ENCODE data around the gene CBLL2. TPM values are rescaled to one million over a fixed set of nuclear protein-coding genes. Genes with fewer than 3 reads are reported as not detected.
"Not testable (repeated sequence)": the region's sequence is repeated elsewhere in the genome, so short reads cannot be mapped to it uniquely, and the experiment has no call there.

The CBLL2 gene, protein sequence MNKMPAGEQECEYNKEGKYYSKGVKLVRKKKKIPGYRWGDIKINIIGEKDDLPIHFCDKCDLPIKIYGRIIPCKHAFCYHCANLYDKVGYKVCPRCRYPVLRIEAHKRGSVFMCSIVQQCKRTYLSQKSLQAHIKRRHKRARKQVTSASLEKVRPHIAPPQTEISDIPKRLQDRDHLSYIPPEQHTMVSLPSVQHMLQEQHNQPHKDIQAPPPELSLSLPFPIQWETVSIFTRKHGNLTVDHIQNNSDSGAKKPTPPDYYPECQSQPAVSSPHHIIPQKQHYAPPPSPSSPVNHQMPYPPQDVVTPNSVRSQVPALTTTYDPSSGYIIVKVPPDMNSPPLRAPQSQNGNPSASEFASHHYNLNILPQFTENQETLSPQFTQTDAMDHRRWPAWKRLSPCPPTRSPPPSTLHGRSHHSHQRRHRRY
- not detected for total RNA-seq
- polyA plus RNA-seq: not detected
- 0 to 0.08 (median 0) reads per million in 6 experiments for total RNA-seq

DNA sequence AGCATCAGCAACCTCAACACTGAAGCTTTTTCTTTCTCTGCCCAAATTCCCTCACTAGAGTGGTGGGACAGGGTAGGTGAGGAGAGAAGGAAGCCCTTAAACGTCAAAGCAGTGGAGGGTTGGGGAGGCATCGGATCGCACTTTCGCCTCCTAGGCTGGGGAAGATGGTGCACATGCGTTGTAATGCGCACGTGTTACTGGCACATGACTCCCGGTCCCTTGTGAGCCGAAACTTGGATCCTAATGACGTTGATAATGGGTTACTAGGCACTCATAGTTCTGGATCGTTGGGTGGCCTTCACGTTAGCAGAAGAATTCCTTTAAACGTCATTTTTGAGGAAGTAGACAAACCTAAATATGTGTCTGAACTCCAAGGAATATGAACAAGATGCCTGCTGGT is at the start of gene CBLL2:
Gene CBLL2 (plus strand): TSS at position 301 of the 400 bp plus-strand sequence. CDS start 79 bp downstream, at position 380.
- Mint-ChIP-seq H3K4me3 (no peak within 1 kb of the TSS), H3K27me3 (peaks cover 0 to 2% (median 0%) of the 10 kb centered on the region in 5 donors), H3K9me3 (peaks cover 0 to 14% (median 2%) of the 10 kb centered on the region in 9 donors), H3K4me1 (no peaks in the 10 kb centered on the region), H3K27ac (no peak within 1 kb of the TSS), H3K36me3 (no peaks in the 10 kb centered on the region)
- DNase-seq: no peak
- POLR2A ChIA-PET: no interaction called here
- ATAC-seq: no peak

DNA sequence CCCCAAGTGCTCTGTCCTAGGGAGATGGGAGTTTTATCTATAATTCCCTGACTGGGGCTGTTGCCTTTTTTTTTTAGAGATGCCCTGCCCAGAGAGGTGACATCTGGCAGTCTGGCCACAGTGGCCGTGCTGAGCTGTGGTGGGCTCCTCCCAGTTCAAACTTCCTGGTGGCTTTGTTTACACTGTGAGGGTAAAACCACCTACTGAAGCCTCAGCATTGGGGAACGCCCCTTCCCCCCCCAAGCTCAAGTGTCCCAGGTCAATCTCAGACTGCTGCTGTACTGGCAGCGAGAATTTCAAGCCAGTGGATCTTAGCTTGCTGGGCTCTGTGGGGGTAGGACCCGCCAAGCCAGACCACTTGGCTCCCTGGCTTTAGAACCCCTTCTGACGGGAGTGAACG is 38.3 kb upstream of the CBLL2 start:
- POLR2A ChIA-PET: no interaction called here
- no peak for ATAC-seq
- Mint-ChIP-seq H3K9me3 (peaks cover 0 to 5% (median 0%) of the 10 kb centered on the region in 9 donors), H3K4me3 (no peak overlapping the region), H3K27ac (no peak overlapping the region), H3K4me1 (no peaks in the 10 kb centered on the region), H3K27me3 (peaks cover 1 to 19% (median 5%) of the 10 kb centered on the region in 5 donors), H3K36me3 (no peaks in the 10 kb centered on the region)
- DNase-seq: no peak

DNA sequence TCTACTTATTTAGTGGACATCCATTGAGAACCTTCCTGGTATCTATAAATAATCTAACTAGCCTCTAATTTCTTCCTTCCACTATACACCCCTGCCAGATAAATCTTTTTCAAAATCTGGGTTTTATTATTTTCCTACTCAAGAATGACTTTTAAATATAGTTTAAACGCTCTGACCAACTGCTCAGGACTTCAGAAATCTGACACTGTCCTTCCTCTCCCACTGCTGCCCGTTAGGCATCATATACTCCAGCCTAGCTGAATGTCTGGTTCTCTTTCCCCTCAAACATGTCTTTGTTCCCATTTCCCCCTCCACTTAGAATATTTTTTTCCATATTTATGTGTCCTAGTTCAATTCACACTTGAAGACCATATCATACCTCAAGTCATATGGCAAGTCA is 35.2 kb upstream of the CBLL2 start:
- Mint-ChIP-seq H3K9me3 (peaks cover 0 to 10% (median 0%) of the 10 kb centered on the region in 9 donors), H3K27me3 (peaks cover 1 to 22% (median 6%) of the 10 kb centered on the region in 5 donors), H3K27ac (no peak overlapping the region), H3K4me1 (no peaks in the 10 kb centered on the region), H3K4me3 (no peak overlapping the region), H3K36me3 (no peaks in the 10 kb centered on the region)
- DNase-seq: no peak
- POLR2A ChIA-PET: no interaction called here
- ATAC-seq: no peak

DNA sequence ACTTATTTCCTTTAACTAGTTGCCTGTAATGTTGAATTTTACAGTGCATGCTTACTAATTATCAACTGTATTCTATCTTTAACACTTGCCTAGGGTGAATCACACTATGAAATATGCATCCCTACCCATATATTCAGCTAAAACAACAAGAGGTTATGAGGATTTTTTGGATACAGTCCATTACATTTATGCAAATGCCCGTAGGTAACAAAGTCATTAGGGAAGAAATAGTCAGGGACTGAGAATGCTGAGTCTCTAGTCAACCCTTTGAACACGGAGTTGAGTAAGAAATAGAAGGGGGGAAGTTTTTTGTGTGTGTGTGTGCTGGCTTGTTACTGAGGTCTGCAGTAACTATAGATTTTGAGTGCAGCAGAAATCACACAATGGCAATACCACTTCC is 26.1 kb upstream of the CBLL2 start:
- H3K4me3 Mint-ChIP-seq: no peak overlapping the region
- no peak for ATAC-seq
- peaks cover 0 to 10% (median 0%) of the 10 kb centered on the region in 9 donors for H3K9me3 Mint-ChIP-seq
- H3K36me3 Mint-ChIP-seq: no peaks in the 10 kb centered on the region
- no peak overlapping the region for H3K27ac Mint-ChIP-seq
- no peaks in the 10 kb centered on the region for H3K27me3 Mint-ChIP-seq
- DNase-seq: no peak
- H3K4me1 Mint-ChIP-seq: no peaks in the 10 kb centered on the region
- POLR2A ChIA-PET: no interaction called here

DNA sequence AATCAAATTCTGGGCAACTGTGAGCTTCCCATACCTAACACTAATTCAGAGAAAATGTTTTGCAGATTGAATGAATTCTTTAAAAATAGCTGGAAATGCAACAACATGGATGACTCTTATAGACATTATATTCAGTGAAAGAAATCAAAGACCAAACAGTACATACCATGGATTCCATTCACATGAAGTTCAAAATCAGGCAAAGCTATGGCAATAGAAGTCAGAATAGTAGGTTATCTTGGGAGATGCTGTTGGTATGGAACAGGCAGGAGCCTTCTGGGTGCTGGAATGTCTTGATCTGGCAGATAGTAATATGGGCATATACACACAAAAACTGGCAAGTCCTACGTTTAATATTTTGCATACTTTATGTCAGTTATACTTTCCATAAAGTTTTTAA is 25.5 kb upstream of the CBLL2 start:
- no peaks in the 10 kb centered on the region for H3K4me1 Mint-ChIP-seq
- POLR2A ChIA-PET: no interaction called here
- no peaks in the 10 kb centered on the region for H3K27me3 Mint-ChIP-seq
- ATAC-seq (no peak), DNase-seq (no peak)
- H3K4me3 Mint-ChIP-seq: no peak overlapping the region
- H3K36me3 Mint-ChIP-seq: no peaks in the 10 kb centered on the region
- H3K9me3 Mint-ChIP-seq: peaks cover 0 to 10% (median 0%) of the 10 kb centered on the region in 9 donors
- no peak overlapping the region for H3K27ac Mint-ChIP-seq

DNA sequence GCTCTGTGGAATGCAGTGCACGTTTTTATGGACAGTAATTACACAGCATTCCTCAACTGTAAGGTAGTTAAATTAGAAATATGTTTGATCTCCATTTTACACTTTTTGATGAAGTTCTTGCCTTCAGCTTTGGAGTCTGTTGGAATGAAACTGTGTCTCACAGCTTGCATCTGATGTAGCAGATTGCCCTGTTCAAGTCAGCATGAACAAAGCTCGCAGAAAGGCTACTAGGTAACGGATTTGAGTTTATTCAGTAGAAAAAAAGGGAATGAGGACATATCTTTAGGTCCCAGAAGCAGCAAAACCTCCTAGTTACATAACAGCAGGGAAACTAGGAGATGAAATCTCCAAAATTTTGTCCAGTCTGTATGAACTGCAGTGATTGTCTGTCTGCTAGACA is 24.3 kb upstream of the CBLL2 start:
- Mint-ChIP-seq H3K27ac (no peak overlapping the region), H3K4me3 (no peak overlapping the region), H3K4me1 (no peaks in the 10 kb centered on the region), H3K27me3 (no peaks in the 10 kb centered on the region), H3K36me3 (no peaks in the 10 kb centered on the region), H3K9me3 (peaks cover 0 to 6% (median 0%) of the 10 kb centered on the region in 9 donors)
- ATAC-seq (no peak), DNase-seq (no peak)
- POLR2A ChIA-PET: no interaction called here

DNA sequence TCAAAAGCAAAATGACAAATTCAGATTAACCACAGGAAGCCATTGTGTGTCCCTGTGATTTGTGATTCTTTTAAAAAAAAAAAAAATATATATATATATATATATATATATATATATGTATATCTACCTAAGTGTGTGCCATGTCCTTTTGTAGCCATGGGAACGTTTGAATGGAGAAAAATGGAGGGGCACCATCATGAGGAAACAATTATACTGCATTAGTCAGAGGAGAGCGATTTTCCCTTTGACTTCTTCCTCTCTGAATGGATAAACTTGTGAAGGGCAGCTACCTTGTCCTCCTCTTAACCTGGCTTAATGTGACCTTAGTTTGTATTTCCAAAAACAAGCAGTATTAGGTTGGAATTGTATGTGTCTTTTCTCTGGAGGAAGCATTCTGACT is 23.3 kb upstream of the CBLL2 start:
- Mint-ChIP-seq H3K36me3 (no peaks in the 10 kb centered on the region), H3K4me1 (no peaks in the 10 kb centered on the region), H3K27me3 (no peaks in the 10 kb centered on the region), H3K9me3 (peaks cover 0 to 2% (median 0%) of the 10 kb centered on the region in 9 donors), H3K4me3 (no peak overlapping the region), H3K27ac (no peak overlapping the region)
- POLR2A ChIA-PET: no interaction called here
- DNase-seq (no peak), ATAC-seq (no peak)

DNA sequence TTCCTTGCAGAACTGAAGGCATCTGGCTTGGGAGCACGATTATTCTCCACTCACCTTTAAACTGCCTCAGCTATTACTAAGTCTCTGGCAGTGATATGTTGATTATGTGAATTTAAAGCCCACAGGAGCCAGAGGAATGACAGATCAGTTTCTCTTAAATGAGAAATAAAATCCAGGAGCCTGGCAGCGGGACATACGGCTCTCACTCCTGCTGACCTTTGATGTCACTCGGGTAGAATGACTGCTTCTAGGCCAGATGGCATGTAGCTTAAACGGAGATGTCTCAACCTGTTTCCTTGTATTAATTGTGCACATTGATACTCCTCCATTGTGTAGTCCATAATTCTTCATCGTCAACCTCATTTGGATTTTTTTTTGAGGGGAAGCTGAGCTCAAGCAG is 4.0 kb upstream of the CBLL2 start:
- DNase-seq (no peak), ATAC-seq (no peak)
- H3K27ac Mint-ChIP-seq: no peak overlapping the region
- no peaks in the 10 kb centered on the region for H3K36me3 Mint-ChIP-seq
- peaks cover 0 to 11% (median 2%) of the 10 kb centered on the region in 9 donors for H3K9me3 Mint-ChIP-seq
- H3K4me3 Mint-ChIP-seq: no peak overlapping the region
- POLR2A ChIA-PET: no interaction called here
- H3K27me3 Mint-ChIP-seq: peaks cover 0 to 2% (median 0%) of the 10 kb centered on the region in 5 donors
- H3K4me1 Mint-ChIP-seq: no peaks in the 10 kb centered on the region

DNA sequence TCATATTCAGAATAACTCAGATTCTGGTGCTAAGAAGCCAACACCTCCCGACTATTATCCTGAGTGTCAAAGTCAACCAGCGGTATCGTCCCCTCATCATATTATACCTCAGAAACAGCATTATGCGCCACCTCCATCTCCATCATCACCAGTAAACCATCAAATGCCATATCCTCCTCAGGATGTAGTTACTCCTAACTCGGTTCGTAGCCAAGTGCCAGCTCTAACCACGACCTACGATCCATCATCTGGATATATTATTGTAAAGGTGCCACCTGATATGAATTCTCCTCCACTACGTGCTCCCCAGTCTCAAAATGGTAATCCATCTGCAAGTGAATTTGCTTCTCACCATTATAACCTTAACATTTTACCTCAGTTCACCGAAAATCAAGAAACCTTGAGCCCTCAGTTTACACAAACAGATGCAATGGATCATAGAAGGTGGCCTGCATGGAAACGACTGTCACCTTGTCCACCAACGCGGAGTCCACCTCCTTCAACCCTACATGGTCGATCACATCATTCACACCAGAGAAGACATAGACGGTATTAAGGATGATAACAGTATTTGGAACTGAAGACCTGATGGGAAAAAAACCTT is 1.1 kb downstream of the CBLL2 start:
- Mint-ChIP-seq H3K36me3 (no peaks in the 10 kb centered on the region), H3K27ac (no peak overlapping the region), H3K4me3 (no peak overlapping the region), H3K9me3 (peaks cover 0 to 14% (median 2%) of the 10 kb centered on the region in 9 donors), H3K4me1 (no peaks in the 10 kb centered on the region), H3K27me3 (peaks cover 0 to 2% (median 0%) of the 10 kb centered on the region in 5 donors)
- POLR2A ChIA-PET: no interaction called here
- ATAC-seq: no peak
- no peak for DNase-seq

DNA sequence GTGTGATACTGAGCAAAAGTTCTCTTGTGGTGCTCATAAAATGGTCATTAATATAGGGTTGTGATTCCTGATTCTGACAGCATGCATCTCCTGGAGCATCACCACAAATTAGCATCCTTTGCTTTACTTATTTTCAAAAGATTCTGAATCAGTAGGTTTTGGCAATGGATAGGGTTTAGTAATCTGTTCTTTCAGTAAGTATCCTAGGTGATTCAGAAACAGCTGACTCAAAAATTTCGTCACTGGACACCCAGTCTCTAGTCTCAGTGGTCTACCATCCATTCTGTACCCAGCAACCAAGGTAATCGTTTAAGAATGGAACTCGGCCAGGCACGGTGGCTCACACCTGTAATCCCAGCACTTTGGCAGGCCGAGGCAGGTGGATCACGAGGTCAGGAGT is 4.1 kb downstream of the CBLL2 start:
- Mint-ChIP-seq H3K36me3 (no peaks in the 10 kb centered on the region), H3K4me1 (no peaks in the 10 kb centered on the region), H3K27ac (no peak overlapping the region), H3K4me3 (no peak overlapping the region), H3K9me3 (peaks cover 0 to 7% (median 0%) of the 10 kb centered on the region in 9 donors), H3K27me3 (peaks cover 0 to 3% (median 0%) of the 10 kb centered on the region in 5 donors)
- DNase-seq (no peak), ATAC-seq (no peak)
- POLR2A ChIA-PET: no interaction called here

DNA sequence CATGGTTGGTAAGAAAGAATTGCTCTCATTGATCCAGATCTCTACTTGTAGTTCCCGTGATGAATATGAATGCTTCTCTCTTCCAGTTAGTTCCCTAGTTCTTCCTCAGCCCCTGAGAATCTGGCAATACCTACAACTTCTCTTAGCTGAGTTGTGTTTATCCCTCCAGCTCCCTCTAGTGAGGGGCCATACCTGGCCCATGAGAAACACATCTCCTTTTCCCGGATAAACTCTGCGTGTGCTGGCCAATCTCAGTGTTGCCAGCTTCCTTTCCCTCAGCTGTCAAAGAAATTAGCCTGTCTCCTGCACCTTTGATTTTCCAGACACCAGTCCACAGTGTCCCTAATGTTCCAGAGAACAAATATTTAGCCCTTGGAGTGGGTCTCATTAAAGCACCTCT is 5.7 kb downstream of the CBLL2 start:
- Mint-ChIP-seq H3K27ac (no peak overlapping the region), H3K36me3 (no peaks in the 10 kb centered on the region), H3K4me3 (no peak overlapping the region), H3K27me3 (peaks cover 0 to 11% (median 2%) of the 10 kb centered on the region in 5 donors), H3K9me3 (peaks cover 0 to 8% (median 0%) of the 10 kb centered on the region in 9 donors), H3K4me1 (no peaks in the 10 kb centered on the region)
- POLR2A ChIA-PET: no interaction called here
- no peak for ATAC-seq
- DNase-seq: no peak

DNA sequence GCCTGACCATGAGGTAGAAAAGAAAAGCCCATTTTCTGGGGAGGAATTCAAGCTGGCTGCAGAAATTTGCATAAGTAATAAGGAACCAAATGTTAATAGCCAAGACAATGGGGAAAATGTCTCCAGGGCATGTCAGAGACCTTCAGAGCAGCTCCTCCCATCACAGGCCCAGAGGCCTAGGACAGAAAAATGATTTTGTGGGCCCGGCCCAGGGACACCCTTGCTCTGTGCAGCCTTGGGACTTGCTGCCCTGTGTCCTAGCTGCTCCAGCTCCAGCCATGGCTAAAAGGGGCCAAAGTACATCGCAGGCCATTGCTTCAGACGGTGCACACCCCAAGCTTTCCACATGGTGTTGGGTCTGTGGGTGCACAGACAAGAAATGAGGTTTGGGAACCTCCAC is 16.5 kb downstream of the CBLL2 start:
- ATAC-seq, H3K27ac Mint-ChIP-seq, DNase-seq, H3K4me1 Mint-ChIP-seq, H3K4me3 Mint-ChIP-seq, H3K36me3 Mint-ChIP-seq, H3K9me3 Mint-ChIP-seq, POLR2A ChIA-PET: not testable (repeated sequence)
- H3K27me3 Mint-ChIP-seq: peaks cover 0 to 22% (median 3%) of the 10 kb centered on the region in 5 donors

DNA sequence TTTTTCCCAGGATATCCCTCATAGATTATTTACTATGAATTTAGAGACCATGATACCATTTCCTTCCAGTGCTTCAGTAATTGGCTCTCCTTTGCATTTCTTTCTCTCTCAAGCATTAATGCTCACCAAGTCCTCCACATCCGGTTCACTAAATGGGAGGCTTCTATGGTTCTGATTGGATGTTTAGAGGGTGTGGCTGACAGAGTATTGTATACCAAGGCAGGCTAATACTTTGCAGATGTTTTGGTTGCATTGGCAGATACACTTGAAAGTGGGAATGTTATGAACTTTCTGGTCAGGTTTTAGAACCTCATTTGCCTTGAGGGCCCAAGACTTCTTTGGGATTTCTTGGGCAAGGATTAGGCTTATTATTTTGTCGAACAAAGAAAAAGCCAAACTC is 24.2 kb downstream of the CBLL2 start:
- H3K27me3 Mint-ChIP-seq: peaks cover 0 to 10% (median 2%) of the 10 kb centered on the region in 5 donors
- H3K36me3 Mint-ChIP-seq: no peaks in the 10 kb centered on the region
- no peak for ATAC-seq
- H3K9me3 Mint-ChIP-seq: peaks cover 0 to 3% (median 0%) of the 10 kb centered on the region in 9 donors
- H3K4me1 Mint-ChIP-seq: peaks cover 0 to 6% (median 1%) of the 10 kb centered on the region in 4 donors
- no peak overlapping the region for H3K27ac Mint-ChIP-seq
- no peak overlapping the region for H3K4me3 Mint-ChIP-seq
- POLR2A ChIA-PET: no interaction called here
- no peak for DNase-seq

Data from naive thymus-derived CD8-positive, alpha-beta T cell (primary cell).